Neural progenitor cell (in vitro differentiated cells): Measurements from ENCODE around the gene ATP11C.

Source experiments
- CTCF ChIP-seq: fragments of 200-600 bp; sonication (generic); IDR thresholded peaks from 2 replicates; pipeline ENCODE4 v1.5.1; 2017; ENCODE audit warnings: antibody characterized with exemption, mild to moderate bottlenecking
- EZH2 ChIP-seq: fragments of 200-600 bp; sonication (generic); IDR thresholded peaks from 2 replicates; pipeline ENCODE4 v1.6.1; 2017; ENCODE audit warnings: antibody characterized with exemption, mild to moderate bottlenecking, moderate library complexity

DNA sequence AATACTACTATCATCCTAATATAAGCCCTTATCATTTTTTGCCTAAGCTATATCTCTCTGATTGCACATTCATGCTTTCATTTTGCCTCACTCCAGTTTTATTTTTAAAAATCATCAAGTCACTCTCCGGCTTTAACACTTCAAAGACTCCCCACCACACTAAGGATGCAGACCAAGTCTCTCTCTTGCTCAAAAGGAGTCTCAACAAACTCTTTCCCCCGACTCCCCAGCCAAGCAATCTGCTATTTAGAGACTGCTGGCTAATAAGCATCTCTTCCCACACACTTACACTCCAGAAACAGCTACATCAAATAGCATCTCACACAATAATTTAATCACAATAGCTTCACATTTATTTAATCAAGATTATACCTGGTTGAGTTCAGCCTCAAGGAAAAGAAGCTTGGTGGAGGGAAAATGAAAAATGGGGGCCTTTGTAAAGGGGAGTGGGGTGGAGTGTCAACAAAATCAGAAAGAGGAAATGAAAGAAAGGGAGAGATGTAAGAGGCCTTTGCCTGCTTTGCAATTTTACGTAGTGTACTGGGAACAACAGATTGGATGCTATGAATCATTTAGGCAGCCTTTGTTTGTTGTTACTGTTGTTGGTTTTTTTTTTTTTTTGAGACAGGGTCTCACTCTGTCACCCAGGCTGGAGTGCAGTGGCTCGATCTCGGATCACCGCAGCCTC is 120.8 kb downstream of the ATP11C start:
- TF ChIP-seq EZH2 (no peak), CTCF (no peak)
